Hematopoietic multipotent progenitor cell treated with erythropoietin and hydrocortisone succinate and interleukin-3 and kit ligand, for 8 days (in vitro differentiated cells): Measurements from ENCODE around the gene HOXB4.
"Not testable (repeated sequence)": the region's sequence is repeated elsewhere in the genome, so short reads cannot be mapped to it uniquely, and the experiment has no call there.

Source experiments
- DNase-seq: peaks from one replicate; pipeline ENCODE4 v3.0.0-alpha.2; 2015

Gene HOXB4

DNA sequence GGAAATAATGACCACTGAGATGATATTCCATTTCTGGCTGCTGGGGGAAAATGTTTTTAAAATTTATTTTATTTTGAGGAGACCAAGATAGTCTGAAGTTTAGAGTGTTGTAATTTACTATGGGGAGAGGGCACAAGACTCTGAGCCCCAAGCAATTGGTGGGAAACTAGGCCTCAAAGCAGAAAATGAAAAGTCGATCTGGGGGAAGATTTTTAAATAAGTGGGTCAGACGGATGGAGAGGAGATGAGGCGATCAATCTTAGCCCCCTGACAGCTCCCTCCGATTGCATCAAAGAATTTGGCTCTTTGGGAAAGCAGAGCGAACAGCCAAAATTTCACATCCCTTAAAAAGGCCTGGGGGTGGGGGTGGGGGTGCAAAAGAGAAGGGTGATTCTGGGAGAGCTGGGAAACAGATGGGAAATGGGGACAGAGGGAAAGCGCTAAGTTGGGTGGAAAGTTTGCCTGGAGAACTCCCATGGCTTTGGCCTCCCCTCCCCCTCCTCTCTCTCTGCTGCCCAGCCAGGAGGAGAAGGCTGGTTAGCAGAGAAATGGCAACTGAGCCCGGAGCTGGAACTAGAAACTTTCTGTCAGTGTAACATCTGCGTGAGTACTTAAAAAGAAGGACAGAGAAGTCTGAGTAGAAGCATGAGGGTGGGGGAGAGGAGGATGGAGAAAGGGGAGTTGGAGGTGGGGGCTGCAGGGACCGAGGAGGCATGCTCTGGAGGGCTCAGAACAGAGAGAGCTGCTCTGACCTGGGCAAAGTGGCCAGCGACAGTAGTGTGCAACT is 31.8 kb downstream of the HOXB4 start:
- DNase-seq = peak; percentile 52

DNA sequence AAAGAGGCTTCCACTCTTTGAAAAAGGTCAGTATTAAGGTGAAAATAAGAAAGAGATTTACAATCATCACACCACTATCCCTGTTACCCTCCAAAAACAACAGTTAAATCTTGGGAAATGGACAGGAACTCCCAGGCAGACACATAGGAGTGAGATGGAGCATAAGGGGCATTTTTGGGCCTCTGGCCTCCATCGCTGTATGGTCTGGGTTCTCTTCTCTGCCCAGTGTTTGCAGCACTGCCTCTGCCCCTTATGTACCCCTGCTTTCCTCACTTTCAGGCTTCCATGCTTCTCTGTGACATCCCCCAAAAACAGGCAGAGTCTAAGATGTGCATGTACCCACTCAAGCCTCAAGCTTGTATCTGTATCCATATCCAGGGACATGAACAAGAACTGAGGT is 32.6 kb downstream of the HOXB4 start:
- DNase-seq = peak; percentile 16

DNA sequence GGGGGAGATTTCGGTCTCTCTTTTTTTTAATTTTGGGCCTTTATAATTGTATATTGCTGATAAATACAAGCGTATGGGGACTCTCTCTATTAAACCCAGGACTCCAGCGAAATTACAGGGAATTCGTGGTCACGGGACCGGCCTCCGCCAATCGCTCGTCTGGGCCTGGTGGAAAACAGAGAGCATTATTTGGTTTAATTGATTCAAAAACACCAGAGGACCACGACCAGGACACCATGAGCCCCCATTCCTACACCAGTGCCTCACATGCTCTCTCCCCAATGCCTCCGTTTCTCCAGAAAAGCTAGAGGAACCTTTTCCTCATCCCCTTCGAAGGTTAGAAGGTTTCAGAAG is 33.2 kb downstream of the HOXB4 start, which contains the start of gene HOXB2:
HOXB2 (minus strand) TSS at position 88 of the 354 bp plus-strand sequence. CDS start 198 bp downstream, outside the sequence.
- peak; percentile 77 for DNase-seq

DNA sequence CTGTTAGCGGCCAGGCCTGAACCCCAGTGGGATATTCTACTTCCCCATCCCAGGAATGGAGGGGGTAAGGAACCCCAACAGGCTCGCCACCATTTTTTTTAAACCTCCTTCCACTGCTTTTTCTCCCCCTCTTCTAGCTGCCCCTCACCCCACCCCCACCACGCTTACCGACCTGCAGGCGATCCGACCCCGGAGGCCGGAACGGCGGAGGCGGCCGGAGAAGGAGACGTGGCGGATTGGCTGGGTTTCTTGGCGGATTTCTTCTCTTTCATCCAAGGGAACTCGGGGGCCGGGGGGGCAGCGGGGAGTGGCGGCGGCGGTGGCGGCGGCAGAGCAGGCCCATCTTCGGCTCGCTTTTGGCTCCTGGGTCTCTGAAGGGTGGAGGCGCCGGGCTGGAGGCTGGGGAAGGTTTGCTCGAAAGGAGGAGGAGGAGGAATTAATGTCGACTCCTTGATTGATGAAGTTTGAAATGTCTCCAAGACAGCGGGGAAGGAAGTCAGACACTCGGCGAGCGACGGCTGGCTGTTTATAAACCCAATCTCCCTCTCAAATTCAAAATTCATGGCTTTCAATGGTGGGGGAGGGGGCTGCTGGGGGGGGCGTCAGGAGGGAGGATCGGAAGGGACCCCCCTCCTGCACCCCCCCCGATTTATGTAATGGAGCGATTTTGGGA is 33.7 kb downstream of the HOXB4 start:
- DNase-seq = peak; percentile 55

DNA sequence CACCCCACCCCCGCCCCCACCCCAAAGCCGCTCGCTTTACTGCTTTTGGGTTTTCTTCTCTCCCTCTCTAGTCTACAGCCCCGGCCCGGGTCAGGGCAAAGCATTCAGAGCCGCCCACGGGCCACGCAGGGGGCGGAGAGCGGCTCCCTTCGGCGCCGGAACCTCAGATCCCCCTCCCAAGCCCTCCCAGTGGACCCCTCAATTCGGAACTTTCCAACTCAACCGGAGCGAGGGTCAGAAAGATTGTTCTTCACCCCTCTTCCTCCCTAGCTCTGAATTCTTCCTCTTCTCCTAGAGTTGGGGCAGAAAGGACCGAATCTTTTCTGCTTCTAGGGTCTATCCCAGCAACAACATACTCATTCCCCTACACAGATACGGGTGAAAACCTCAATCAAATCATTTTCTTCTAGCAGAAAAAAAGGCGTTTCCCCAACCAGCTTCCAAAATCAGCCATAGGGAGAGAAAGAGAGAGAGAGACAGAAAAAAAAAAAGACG is 34.2 kb downstream of the HOXB4 start:
- peak; percentile 60 for DNase-seq

DNA sequence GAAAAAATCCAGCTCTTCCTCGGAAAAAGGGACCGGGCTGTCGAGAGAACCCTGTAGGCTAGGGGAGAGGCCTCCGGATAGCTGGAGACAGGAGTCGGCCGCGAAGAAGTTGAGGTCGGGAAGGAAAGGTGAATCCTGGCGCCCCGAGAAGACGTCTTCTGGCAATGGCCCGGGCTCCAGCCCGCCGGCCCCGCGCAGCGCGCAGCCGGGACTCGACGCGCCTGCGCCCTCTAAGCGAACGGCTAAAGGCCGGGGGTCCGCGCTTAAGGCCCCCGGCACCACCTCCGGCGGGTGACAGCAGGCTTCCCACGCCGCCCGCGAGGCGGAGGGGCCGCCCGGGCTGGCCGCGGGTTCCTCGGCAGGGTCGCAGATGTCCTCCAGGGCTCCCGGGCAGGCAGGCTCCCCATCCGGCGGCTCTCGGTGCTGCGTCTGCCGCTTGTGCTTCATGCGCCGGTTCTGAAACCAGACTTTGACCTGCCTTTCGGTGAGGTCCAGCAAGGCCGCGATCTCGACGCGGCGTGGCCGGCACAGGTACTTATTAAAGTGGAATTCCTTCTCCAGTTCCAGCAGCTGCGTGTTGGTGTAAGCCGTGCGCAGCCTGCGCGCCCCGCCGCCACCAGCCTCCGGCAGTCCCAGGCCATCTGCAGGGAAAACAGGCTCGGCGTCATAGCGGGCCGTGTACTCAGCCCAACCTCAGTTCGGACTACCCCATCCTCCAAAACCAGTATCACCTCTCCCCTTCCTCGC is 34.9 kb downstream of the HOXB4 start:
- peak; percentile 56 for DNase-seq

DNA sequence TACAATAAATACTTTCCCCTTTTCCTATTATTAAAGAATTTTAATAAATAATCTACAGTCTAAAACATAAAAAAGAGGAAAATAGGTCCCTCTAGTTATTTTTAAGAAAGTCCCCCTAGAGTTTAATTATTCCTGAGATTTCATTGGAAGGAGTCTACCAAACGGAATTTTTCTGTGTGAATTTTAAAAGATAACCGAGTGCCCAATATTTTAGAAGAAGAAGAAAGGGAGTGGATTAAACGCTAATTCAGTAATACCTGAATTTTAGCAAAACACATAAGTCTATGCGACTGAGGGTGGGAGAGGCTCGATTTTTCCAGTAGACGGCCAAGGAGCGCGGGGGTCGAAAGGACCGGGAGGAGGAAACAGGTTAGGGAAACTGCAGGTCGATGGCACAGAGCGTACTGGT is 35.4 kb downstream of the HOXB4 start:
- DNase-seq = no peak

DNA sequence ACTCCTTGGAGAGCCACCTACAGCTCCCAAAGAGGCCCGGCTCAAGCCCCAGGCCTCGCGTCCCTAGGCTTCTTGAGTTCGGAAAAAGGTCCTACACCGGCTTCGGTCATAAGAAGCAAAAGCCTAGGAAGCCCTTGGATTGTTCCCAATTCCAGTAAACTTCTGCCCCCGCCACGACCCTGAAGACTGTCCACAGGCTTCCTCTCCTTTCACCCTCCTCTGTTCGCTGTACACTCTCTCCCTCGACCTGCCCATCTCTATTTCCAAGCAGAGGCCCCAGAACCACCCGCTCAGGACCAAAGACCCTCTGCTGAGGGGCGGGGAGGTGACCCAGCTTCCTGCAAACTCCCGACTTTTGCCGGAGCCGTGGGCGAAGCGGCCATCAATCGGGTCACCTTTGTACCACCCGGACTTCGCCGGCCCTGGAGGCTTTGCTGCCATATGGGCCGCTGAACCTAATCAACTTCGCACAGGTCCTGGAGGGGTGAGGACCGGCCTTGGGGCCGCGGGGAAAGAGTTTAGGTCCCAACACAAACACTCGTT is 36.0 kb downstream of the HOXB4 start:
- DNase-seq = peak; percentile 60

DNA sequence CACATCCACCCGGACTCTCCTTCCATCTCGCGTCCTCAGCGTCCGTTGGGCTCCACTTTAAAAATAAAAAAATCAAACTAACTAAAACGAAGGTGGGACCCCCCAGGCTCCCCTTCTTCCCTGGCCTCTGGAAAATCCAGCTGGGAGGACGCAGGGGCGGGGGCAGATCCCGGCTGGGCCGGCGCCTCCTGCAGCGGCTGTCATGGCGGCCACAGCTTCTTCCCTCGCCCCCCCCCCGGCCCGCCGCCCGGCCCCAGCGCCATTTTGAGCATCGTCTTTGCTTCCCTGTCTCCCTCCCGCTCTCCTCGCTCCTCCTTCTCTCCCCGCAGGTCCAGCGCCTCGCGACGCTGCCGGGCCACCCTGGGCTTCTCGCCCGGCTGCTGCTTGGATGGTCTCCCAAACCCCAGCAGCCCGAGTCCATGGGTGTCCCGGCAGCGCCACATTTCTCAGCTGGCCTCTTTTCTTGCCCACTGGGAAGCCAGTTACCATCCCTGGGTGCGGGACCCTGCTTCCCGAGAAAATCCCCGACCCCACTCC is 36.5 kb downstream of the HOXB4 start:
- DNase-seq = peak; percentile 59

DNA sequence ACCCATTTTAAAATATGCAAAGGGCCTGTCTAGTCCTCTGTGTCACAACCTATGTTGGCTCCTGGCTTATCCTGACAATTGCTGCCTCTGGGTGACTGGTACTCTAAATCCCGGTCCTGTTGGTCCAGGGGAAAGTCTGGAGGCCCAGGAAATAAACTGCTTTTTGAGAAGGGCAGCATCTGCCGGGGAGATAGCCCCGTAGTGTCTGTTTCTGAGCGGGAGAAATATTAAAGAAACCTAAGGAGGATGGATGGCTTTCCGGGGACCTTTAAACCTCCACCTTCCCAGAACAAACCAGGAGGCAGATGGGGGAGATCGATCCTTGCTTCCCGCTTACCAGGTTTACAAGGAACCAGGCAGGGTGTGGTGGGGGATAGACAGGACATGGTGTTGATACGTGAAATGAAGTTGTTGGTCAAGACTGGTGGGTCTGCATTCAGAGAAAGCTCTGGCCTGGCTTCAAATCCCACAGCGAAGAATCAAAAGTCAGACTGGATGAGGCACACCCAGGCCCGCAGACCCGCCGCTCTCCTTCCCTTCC is 37.0 kb downstream of the HOXB4 start:
- peak; percentile 26 for DNase-seq

DNA sequence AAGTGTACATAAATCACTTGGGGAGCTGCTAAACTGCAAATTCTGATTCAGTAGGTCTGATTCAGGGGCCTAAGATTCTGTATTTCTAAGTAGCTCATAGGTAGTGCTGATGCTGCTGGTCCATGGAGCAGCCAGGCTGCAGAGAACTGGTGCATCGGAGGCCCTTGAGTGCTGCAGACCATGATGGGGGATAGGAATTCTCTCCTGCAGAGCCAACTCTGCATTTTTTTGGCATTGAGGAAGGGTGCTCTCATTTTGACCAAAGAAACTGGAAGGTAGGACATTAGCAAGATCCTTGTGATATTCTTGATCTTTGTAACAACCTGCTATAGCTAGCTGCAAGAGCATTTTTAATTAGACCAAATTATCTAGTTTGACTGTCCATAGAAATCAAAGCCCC is 37.9 kb downstream of the HOXB4 start:
- DNase-seq = no peak

DNA sequence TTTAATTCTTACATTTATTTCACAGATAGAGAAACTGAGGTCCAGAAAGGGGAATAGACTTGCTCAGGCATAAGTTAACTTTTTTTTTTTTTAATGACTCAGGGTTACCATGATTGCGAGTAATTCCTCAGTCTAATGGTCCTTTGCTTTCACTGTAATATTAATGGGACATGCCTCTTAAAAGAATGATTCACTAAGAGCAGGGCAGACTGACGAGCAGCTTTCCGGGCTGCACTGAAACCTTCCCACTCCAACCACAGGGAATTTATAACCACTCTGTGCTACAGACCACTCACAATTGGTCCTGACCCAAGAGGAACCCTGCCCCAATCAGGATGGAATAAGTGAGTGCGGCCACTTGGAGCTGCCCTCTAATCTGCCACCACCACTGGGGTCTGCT is 39.0 kb downstream of the HOXB4 start:
- no peak for DNase-seq

DNA sequence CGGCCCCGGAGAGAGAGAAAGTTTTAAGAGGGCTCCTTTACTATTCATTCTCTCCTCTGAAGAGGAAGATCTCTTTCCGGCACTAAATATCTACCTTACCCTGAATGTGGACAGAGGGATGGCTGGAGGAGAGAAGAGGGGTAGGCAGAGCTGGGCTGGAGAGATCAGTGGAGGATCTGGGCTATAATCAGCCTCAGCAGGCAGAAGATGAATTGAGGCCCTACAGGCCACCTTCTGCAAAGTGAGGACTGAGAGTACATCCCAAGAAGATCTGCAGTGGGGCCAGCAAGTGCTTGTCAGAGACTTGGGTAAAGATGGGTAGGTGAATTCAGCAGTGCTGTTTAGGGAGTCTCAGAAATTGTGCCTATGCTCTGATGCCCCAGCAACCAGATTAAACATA is 40.8 kb downstream of the HOXB4 start:
- no peak for DNase-seq

DNA sequence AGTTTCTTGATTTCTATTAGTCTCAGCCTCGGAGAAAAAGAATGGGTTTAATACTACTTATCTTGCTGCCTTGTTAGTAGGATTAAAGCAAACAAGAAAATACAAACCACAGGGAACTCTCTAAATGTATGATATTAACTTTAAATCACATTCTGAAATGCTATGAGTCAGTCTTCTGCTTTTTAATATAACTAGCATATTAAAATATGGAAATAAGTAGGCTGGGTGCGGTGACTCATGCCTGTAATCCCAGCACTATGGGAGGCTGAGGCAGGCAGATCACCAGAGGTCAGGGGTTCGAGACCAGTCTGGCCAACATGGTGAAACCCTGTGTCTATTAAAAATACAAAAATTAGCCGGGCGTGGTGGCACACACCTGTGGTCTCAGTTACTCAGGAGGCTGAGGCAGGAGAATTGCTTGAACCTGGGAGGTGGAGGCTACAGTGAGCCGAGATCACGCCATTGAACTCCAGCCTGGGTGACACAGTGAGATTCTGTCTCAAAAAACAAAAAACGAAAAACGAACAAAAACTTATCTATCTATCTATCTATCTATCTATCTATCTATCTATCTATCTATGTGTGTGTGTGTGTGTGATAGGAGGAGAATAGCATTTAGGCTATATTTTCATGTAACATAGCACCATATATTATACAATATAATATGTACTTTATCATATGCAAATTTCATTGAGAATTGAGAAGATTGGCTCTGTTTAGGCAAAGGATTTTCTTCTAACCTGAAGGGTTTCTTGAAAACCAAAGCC is 42.2 kb downstream of the HOXB4 start:
- not testable (repeated sequence) for DNase-seq

DNA sequence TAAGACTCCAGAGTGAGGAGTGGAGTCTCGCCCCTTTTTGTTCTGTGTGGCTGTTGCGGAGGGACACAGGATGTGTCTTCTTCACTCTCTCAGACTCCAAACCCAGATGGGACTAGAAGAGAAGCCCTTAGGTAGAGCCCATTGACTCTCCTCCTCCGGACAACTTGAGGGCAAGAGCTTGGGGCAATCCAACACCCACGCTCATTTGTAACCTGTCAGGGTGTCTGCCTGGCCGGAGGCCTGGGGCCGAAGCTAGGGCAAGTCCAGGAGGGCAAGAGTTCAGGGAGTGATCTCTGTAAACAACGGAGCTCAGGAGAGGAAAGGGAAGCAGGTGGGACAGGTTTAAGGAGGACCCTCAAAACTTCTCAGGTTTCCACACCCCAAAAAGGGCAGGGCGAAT is 45.9 kb downstream of the HOXB4 start:
- no peak for DNase-seq

DNA sequence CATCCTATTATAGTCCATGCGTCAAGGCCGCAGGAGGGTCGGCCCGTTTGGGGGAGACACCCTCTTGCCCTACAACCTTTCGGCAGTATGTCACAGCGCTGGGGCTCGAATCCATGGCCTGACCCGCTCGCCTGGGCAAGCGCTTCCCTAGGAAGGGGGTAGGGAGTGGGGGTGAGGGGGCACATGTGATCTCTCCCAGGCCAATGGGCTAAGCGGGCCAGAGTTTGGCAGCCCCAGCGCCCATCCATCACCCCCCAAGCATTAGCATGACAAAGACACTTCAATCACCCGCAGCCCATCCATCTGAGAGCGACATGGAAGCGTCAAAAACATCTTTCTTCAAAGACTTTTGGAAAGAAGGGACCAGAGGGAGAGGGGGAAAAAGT is 47.3 kb downstream of the HOXB4 start, which contains the start of gene HOXB1:
HOXB1 (minus strand) TSS at position 125 of the 386 bp plus-strand sequence; CDS start at position 18, 107 bp downstream.
- no peak for DNase-seq

DNA sequence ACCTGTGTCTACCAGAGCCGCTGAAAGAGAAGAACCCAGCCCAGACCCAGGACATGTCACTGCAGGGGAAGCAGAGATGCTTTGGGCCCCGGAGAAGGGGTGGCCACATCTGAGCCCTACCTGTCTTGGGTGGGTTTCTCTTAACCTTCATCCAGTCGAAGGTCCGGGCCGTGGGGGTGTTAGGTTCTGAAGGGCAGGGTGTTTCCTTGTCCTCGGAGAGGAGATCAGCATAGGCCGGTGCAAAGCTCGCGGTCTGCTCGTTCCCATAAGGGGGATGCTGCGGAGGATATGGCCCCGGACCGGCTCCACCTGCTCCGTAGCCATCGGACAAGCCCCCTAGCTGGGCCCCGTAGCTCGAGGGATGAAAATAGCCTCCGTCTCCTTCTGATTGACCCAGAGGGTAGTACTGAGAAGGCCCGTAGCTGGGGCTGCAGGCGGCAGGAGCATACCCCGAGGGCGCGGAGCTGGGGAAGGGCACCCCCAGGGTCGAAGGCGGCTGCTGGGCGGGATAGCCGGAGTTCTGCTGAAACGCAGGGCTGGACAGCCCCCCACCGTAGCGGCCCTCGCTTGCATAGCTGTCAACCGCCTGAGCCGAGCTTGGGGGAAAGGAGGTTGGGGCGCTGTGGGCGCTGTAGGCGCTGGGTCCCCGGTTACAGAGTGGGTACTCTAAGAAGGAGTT is 47.8 kb downstream of the HOXB4 start:
- DNase-seq = no peak

DNA sequence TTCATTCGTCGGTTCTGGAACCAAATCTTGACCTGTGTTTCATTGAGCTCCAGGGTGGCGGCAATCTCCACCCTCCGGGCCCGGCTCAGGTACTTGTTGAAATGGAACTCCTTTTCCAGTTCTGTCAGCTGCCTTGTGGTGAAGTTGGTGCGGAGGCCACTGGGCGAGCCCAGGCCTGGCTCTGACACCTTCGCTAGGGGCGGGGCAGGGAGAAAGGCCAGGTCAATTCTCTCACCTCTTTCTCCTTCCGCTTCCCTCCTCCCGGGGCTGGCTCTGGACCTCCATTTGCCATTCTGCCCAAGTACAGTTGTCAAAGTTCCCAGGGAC is 48.5 kb downstream of the HOXB4 start:
- no peak for DNase-seq

DNA sequence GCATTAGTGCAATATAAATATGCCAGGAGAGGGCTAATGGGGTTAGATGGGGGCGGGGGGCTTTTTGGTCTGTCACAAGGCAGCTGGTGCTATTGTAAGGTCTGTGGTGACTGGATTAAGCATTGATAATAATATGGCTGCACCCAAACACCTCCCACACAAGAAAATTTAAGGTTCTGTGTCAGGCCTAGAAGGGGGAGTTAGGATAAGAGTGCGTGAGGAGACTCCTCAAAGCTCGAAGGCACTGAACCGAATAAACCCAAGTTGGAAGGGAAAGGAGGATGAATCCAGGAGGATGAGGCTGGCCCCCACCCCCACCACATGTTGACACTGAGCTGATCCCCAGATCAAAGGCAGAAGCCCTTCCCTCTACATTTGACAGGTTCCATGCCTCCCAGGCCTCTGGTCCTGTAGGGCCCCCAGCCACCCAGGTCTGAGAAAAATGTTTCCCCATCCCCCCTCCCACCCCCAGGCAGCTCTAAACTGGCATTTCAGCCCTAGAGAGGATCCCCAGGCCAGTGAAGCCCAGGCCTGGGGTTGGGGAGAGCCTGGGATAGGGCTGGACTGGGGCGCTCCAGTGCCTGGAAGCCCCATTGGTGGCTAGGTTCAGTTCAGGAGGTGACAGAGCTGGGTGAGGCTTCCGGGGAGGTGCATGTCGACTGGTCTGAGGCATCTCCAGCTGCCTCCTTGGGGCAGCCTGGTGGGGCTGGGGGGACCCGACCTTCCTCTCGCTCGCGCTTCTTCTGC is 49.0 kb downstream of the HOXB4 start:
- DNase-seq = no peak

DNA sequence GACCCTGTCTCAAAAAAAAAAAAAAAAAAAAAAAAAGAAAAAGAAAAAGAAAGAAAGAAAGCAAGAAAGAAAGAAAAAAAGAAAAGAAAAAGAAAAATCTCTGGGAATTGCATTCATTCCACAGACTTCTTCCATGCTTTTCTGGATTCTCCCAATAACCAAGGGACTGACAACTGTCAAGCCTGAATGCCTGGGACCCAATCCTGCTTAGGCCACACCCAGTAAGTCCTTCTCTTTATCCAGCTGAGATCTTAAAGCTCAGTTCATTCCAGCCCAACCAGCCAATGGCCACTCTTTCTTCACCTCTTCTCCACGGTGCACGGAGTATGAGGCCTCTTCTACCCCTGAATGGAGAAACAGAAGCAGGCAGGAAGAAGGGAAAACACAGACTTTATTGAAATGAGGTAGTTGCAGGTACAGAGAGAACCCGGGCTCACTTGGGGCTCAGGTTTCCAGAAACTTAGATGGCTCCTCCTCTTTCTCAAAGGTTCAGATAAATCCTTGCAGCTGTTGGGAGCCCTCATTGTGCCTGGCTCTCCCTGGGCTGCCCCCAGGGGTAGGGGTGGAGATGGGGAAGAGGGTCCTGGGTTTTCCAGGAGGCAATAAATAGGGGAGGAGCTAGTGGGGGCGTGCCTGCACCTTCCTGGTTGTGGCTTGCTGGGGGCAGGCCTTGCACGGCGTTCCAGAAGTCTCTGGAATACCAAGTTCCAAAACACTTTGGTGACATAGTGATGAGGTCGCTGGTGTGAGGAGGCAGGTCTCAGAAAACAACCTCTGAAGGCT is 49.8 kb downstream of the HOXB4 start:
- no peak for DNase-seq
